Measurements from ENCODE around the gene ZFYVE21.

The ZFYVE21 gene

GRCh38 chr14:103731481-103731880, 15.9 kb downstream of the ZFYVE21 start:
- no peak for DNase-seq (ENCODE audit: low spot score)
- Histone ChIP-seq H3K27ac (no peak overlapping the region), H3K4me3 (no peak overlapping the region)
- TF ChIP-seq CTCF (IDR thresholded peaks at IDR 0.05), result no peak

GRCh38 chr14:103731916-103732867, 16.6 kb downstream of the ZFYVE21 start:
- TF ChIP-seq CTCF (IDR thresholded peaks at IDR 0.05), result no peak
- no peak for DNase-seq (ENCODE audit: low spot score)
- Histone ChIP-seq H3K27ac (no peak overlapping the region), H3K4me3 (no peak overlapping the region)

- Histone ChIP-seq H3K4me3 (no peak overlapping the region), H3K27ac (no peak overlapping the region)
- DNase-seq (ENCODE audit: low spot score), result no peak
- no peak for TF ChIP-seq CTCF (IDR thresholded peaks at IDR 0.05)
These were observed 17.4 kb downstream of the ZFYVE21 start for GRCh38 chr14:103732868-103733620.

GRCh38 chr14:103733651-103734050, 18.0 kb downstream of the ZFYVE21 start:
- H3K27ac ChIP-seq, result no peak overlapping the region

GRCh38 chr14:103734081-103734888, 18.7 kb downstream of the ZFYVE21 start:
- no peak for TF ChIP-seq CTCF (IDR thresholded peaks at IDR 0.05)

More at GRCh38 chr14:103733651-103734050, 18.0 kb downstream of the ZFYVE21 start:
- DNase-seq (ENCODE audit: low spot score), result no peak
- no peak for TF ChIP-seq CTCF (IDR thresholded peaks at IDR 0.05)
- H3K4me3 ChIP-seq, result no peak overlapping the region

GRCh38 chr14:103735022-103735421, 19.4 kb downstream of the ZFYVE21 start:
- no peak for TF ChIP-seq CTCF (IDR thresholded peaks at IDR 0.05)
- peak overlapping the region; percentile 67 to 85 for H3K27ac ChIP-seq
- no peak for DNase-seq (ENCODE audit: low spot score)
- H3K4me3 ChIP-seq, result no peak overlapping the region

More at GRCh38 chr14:103734081-103734888, 18.7 kb downstream of the ZFYVE21 start:
- Histone ChIP-seq H3K4me3 (no peak overlapping the region), H3K27ac (no peak overlapping the region)
- DNase-seq (ENCODE audit: low spot score), result no peak

All from coronary artery (tissue), 2 donors.